GM19395 (cell line): ENCODE measurements around the gene MEIS1.

ENCODE experiments used
- ATAC-seq: cut with Tn5 transposase; IDR thresholded peaks from one replicate; pipeline ENCODE4 v1.9.1; 2021; ENCODE audit warnings: mild to moderate bottlenecking, moderate library complexity; ENCODE audit not compliant: unreplicated experiment

MEIS1 gene

DNA sequence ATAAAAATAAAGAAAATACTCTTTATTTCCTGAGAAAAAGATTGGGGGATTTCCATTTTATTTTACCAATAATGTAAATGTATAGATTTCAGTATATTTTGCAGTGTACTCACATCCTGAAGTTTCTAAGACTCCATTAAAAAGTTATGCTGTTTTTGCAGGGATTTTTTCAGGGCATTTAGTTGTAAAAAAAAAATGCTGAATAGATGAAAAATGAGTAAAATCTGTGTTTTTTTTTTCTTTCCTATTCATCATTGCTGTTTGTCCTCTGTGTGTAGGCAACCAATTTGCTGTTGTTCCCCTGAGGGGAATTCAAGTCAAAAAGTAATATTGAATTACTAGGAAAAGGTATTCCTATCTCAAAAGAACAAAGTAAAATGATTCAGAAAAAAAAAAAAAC, 66.3 kb downstream of the MEIS1 start:
- no peak for ATAC-seq

DNA sequence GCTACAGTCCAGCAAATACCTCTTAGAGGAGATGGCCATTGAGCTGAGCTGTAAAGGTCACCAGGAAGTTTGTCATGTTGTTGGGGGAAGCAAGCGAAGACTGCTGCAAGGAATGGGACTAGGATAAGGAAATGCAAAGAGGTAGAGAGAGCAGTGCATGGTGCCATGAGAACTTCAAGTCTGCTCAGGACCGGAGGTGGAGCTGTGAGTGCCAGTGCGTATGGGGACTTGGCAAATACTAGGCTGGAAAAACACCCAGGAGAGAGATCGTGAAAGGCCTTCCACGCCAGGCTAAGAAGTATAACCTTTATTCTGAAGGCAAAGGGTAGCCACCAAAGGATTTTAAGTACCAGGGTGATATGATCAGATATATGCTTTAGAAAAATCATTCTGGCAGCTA, 71.3 kb downstream of the MEIS1 start:
- ATAC-seq: no peak

DNA sequence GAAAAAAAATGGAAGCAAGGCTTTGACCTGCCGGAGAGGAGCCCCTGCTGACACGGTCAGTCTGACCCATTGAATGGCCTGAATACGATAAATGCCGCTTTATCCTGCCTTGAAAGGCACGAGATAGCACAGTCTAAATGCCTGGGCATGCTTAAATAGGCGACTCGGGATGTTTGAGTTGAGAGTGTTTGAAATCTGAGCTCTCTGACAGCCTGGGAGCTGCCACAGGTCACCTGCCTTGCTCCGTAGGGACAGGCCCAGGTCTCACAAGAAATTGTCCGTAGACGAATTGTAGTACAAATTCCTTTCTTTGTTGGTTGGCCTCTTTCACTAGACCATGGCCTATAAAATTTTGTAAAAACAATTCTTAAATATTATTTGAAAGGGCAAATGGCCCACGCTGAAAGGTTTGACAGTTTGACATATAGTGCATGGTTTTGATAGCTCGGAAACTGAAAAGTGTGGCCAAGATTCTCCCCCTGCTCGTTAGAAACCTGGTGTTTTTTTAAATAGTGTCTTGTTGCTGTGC, 72.8 kb downstream of the MEIS1 start:
- ATAC-seq: no peak

DNA sequence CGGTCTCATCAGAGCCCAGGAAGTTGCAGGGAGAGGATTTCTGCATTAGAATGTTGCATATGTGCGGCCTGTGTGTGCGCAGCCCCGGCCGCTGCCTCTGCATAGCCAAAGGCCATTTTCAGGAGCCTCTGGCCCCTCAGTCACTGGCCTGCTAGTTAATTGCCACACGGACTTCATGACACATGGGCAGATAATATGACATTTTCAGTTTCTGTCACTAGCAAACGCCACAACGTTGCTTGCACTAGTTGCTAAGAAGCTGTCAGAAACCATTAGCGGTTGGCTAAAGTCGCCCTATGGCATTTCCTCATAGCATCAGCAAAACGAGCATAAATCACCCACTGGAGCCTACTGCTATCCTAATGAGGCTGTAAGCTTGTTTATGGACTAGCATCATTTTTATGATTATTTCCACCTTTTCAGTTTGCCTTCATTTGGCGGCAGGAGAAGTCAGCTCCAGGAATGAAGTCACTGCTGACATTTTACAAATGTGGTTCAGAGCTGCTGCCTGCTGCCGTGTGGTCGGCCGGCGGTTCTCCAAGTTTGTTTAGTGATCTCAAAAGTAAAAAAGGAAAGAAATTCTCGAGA, 73.7 kb downstream of the MEIS1 start:
- ATAC-seq: no peak

DNA sequence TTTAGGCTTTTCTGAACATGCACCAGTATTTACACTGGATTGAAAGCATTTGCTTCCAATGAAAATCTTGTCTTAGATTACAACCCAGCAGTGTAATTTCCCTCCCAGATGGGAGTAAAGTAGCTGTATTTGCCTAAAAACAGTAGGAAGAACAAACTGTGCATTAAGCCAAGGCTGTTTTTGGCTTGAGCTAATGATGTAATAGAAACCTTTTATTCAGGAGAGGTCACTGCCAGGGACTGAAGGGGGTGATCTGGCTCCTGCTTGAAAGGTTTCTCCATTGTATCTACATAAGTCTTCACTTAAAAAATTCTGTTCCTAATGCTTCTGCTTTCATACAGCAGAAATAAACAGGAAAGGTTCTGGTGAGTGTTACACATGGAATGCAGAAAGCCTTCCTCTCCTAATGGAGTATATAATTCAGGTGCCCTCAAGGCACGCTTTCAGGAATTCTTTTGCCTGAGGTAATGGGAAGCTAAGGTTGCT, 74.4 kb downstream of the MEIS1 start:
- ATAC-seq: no peak

DNA sequence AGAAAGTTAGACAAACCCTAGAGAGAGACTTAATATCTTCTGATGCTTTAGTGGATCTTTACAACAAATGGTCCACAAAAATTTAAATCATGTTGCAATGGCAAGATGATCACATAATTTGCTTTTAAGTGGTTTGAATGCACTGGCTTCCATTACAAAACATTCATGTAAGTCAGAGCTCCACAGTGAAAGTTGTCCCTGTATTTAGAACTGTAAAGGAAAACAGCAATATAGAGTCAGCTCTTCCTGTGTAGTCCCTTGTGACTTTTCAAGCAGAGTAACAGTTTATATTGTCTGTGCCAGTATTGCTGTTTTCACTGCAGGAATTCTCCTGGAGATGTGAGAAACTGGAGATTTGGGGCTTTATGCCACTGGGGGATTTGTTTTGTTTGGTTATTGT, 77.7 kb downstream of the MEIS1 start:
- ATAC-seq: no peak

DNA sequence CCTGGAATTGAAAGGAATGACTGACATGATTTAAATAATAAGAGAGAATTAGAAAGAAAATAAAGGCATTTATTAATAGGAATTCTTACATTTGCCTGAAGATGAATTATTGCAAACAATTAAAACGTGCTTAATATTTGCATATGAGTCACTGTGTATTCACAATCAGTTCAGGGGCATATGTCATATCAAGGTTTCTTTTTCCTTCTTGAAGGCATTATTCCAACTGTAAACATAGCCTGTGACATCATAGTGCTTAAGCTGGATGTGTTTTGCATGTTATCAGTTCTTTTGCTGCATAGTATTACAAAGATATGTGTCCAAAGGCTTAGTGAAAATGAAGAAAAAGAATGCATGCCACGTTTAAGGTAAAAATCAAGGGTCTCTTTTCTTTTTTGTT, 80.8 kb downstream of the MEIS1 start:
- ATAC-seq: no peak

DNA sequence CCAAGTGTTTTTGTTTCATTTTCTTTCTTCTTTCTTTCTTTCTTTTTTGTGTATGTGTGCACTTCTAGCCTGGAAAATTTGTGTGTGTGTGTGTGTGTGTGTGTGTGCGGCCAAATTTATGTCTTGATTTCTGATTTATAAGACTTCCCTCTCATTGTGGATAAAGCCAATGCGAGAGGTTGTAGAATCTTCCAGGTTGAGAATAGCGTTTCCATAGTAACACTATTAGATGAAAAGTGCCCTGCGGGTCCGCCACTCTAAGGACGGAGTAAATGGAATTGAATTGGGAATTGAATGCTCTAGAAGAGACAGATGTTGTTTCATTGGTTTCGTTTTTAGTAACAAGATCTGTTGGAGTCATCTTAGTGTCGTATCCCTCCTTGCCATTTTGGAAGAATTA, 81.6 kb downstream of the MEIS1 start:
- no peak for ATAC-seq

DNA sequence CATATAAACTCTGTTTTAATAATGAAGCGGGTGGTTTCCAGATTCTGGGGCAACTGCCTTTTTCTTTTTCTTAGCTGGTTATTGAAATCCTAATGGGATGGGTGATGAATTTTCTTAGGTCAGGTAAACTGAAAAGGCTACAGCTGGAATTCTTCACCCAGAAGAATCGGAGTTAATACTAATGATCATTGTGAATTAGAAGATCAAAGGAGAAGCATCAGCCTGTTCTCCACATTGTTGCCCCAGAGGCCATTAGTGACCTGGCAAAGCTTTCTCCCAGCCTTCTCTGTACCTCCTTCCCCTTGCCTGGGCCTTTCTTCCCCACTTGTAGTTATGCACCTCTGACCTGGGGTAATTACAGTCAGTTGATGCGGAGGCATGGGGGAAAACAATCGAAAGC, 82.8 kb downstream of the MEIS1 start:
- ATAC-seq: no peak

DNA sequence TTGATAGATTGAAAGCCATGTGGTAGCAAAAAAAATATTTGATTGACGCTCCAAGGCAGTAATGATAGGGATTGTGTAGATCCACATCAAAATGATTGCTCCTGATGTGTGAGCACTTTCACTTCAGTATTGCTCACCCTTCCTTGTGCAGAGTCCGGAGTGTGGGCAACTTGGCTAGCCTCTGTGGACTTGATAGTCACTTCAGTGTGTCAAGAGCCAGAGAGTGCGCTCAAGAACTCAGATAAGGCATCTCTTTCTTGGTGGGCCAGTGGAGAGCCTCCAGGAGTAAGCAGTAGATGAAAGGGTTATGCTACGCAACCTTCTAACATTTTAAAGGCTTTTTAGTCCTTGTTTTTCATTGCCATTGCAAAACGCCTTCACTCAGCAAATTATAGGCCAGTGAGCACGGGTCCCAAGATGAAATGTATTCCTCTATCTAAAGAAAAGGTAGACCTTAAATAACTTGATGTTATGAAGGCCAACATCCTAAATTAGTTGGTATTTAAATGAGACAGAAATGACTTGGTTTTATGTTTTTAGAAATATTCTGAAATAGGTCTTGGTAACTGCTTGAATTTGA, 84.4 kb downstream of the MEIS1 start:
- ATAC-seq: no peak

DNA sequence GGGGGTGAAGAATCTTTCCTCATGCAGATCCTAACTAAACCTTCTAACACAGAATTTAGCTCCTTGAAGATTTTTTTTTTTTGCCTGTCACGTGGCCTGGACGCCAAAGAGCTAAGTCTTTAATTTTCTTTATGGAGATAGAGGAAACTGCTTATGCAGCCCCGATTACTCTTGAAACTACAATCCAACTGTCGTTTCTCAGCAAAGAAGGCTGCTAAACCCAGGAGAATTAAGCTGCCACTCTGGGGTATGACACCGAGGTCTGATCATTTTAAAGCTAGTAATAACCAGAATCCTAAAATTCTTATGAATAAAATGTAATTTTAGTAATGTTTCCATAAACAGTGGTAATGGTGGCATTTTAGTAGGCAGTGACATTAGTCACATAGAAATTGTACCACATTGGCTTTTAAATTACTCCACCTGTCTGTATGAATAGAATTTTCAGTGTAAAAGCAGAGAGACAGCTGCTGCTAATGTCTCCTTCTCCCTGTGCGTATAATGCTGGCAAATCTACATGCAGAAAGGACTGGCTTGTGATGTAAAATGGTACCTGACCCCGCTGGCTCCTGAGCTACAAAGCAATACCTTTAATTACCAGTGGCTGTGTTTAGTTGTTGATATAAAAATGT, 86.5 kb downstream of the MEIS1 start:
- ATAC-seq: no peak

DNA sequence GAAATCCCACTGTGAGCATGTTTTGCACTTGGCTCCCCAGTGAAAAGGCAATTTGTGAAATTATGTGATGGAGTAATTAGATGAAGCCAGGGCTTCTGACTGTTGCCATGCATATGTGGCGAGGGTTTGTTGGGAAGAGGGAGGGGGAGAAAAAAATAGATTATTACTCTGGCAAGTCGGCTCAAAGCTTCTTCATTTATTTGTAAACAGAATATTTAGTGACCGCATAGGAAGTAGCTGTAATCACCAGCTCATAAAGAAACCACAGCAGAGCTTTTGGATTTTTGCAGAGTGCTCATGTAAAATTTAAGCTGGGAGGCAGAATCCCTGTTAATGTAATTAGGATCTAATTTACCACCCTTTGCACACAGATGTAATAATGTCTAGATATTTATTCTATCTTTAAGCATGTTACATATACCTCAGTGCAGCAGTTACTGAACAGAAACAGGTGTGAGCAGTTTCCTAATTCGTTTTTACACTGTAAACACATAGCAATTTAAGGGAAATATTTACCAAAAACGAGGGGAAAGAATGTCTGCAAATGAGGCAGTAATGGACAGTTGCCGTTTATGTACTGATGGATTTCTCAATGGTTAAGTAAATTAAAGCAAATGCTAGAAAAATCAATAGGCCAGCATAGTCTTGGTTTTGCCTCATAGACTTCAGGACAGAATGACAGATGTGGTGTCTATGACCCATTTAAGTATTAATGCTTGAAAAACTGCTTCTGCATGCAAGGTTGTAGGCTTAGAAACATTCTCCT, 87.9 kb downstream of the MEIS1 start:
- no peak for ATAC-seq

DNA sequence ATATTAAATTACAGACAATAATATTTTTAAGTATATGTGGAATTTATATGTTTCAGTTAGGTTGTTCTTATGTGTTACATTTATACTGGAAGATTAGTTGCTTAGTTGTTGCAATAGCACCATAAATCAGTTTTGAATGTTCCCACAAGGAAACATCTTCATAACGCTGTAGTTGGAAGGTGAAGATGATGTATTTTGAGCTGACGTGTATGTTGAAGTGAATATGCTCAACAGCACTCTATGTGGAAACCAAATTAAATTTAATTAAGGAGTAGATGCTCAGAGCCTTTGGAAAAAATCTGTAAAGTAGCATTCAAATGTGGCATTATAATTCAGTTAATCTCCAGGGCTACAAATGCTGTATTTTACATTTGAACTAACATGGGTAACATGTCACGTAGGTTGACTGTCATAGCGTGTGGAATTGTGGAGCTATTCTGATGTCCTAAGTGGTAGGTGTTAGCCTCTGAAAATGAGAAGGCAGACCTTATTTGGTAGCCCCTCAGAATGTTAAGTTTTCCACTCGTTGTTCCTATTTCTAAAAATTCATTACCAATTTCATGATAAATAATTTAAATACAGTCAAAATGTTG, 88.5 kb downstream of the MEIS1 start:
- no peak for ATAC-seq

DNA sequence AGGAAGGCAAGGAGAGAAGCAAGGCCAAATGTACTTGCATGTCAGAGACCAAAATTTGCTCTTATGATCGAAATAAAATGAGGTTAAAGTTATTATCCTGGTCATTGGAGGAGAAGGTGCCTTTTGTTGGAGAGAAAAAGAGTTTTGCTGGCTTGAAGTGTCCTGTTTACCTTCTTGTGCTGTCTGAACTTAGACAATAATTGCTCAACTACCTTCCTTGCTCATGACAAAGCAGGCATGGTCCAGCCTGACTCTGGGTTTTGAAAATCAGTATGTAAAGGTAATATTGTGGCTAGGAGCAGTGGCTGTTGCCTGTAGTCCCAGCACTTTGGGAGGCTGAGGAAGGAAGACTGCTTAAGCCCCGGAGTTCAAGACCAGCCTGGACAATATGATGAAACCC, 89.1 kb downstream of the MEIS1 start:
- no peak for ATAC-seq

DNA sequence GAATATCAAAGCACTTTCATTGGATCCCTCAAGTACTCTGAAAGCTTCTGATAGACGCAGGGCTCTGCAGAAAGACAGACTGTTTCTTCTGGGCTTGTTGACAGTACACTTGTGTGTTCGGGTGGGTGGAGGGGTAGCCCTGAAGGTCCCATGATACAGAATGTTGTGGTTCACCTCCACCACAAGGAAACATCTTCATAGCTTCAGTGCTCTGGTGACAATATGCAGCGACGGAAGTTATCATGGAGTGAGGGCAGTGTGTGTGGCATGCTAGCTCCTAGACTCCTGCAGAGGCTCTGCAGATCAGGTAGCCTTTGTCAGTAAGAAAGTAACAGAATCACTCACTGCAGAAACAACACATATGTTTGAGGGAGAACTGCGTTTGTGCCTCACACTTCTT, 90.7 kb downstream of the MEIS1 start:
- ATAC-seq: no peak

DNA sequence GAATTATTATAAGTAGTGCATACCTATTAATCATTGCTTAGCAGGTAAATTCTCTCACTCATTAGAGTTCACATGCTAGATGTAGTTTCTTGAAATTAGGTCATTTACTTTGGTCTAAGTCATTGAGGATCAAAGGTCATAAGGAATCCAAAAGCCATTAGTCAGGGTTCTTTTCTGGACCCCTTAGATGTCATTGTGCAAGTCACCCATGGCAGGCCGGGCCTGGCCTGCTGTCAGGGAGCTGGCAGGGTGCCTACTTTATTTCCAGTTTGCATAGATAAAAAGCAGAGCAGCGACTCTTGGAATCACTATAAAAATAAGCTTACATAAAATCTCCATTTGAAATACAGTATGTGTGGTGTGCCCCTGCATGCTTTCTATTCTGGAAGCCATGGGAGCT, 91.3 kb downstream of the MEIS1 start:
- ATAC-seq: no peak

DNA sequence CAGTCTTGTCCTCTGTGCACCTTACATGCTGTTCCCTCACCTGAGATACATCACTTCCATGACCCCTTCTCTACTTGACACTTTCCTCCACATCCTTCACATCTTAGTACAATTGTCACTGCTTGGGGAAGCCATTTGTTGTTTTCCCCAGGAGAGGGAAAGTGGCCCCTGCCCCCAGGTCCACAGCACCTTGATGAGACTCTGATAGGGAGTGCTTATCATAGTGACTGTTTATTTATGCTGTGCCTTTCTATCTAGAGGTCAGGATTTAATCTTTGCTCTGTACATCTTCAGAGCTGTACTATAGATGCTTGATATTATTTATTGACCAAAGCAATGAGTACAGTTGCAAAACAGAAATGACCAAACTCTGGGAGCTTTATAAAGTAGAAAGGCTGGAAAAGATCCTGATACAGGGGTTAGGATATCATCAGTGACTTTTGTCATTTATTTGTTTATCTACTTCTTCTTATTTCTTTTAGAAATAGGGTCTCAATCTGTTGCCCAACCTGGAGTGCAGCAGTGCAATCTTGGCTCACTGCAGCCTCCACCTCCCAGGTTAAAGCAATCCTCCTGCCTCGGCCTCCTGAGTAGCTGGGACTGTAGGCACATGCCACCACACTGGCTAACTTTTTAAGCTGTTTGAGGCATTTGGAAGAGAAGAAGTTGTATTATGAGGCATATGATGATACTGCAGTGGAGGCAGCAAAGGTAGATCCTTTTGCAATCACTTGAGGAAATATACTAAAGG, 94.2 kb downstream of the MEIS1 start:
- ATAC-seq: no peak

DNA sequence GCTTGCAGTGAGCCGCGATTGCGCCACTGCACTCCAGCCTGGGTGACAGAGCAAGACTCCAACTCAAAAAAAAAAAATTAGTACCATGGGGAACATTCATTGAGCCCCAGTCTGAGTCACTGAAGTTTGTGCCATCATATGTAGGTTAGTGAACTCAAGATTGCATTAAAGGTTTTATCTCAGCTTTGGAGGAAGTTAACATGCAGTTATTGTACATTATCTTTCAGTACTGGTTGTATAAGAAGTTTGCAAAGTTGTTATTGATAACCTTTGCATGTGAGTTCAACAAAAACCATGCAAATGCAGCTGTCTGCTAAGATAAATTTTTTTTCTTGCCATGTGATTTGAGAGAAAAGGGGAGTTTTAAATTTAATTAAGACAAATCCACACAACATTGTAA, 95.7 kb downstream of the MEIS1 start:
- ATAC-seq: no peak

DNA sequence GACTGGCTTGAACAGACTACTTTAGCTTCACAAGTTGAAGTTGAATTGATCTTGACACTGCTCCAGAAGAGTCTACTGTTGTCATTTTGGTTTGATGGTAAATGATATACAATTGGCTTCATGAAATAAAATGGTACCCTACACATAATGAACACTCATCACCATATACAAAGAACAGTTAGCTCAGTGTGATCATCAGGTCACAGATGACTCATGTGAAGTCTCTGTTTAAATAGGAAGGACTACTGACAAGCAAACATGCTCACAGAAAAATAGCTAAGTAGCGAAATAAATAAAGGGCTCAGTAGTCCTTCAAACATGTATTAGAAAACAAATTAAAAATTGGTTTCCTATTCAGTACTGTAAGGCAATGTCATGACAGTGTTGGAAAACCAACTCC, 96.2 kb downstream of the MEIS1 start:
- no peak for ATAC-seq

DNA sequence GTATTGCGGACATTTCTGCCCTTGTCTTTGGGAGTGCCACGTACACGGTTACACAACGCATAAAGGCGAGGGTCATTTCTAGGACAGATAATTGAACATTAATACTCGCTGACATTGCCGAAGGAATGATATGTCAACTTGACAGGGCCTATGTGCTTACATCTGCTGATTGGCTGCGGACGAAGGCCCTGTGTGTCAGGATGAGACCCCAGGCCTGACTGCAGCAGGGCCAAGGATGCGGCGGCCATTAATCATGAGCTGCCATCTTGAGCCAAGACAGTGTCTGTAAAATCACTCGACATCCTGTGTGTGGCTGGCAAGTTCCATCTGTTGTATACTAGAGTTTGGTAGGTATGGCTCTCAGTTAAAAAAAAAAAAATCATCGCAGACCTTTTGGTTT, 96.6 kb downstream of the MEIS1 start:
- ATAC-seq: no peak
